GM19452 (cell line): Measurements from ENCODE around the gene RHOH.
"Not testable (repeated sequence)": the region's sequence is repeated elsewhere in the genome, so short reads cannot be mapped to it uniquely, and the experiment has no call there.

Experiments used
- ATAC-seq: cut with Tn5 transposase; IDR thresholded peaks from one replicate; pipeline ENCODE4 v1.9.1; 2021; ENCODE audit not compliant: unreplicated experiment

RHOH gene

GRCh38 chr4:40289366-40290188, 92.7 kb downstream of the RHOH start:
- no peak for ATAC-seq

- ATAC-seq: not testable (repeated sequence)
Observed at GRCh38 chr4:40290611-40291186, 93.9 kb downstream of the RHOH start.

- no peak for ATAC-seq
Observed at GRCh38 chr4:40292313-40292759, 95.5 kb downstream of the RHOH start.

GRCh38 chr4:40294339-40294738, 97.5 kb downstream of the RHOH start:
- no peak for ATAC-seq

GRCh38 chr4:40295030-40295429, 98.2 kb downstream of the RHOH start:
- ATAC-seq: not testable (repeated sequence)

GRCh38 chr4:40295572-40295971, 98.7 kb downstream of the RHOH start:
- ATAC-seq: no peak
